H1 (cell line): Measurements from ENCODE around the gene PHF13. TPM values are rescaled to one million over a fixed set of nuclear protein-coding genes. Genes with fewer than 3 reads are reported as not detected.

Experiments
- CHD1 ChIP-seq: IDR thresholded peaks from 2 replicates; pipeline ENCODE4 v1.6.1; 2012; ENCODE audit warnings: low read depth, low read length, improper control_type of control experiment
- CTBP2 ChIP-seq: IDR thresholded peaks from 2 replicates; pipeline ENCODE4 v1.7.0; 2011; ENCODE audit warnings: borderline replicate concordance, mild to moderate bottlenecking, moderate library complexity, mixed read lengths, low read length; ENCODE audit not compliant: insufficient read depth, insufficient read length
- NRF1 ChIP-seq: IDR thresholded peaks from 2 replicates; pipeline ENCODE4 v1.6.1; 2011; ENCODE audit warnings: mild to moderate bottlenecking, low read depth, low read length, improper control_type of control experiment
- POLR2AphosphoS5 ChIP-seq: IDR thresholded peaks from 2 replicates; pipeline ENCODE4 v1.6.1; 2011; ENCODE audit warnings: low read depth, low read length
- POU5F1 ChIP-seq: IDR thresholded peaks from 2 replicates; pipeline ENCODE4 v1.6.1; 2011; ENCODE audit warnings: low read depth, mild to moderate bottlenecking, low read length, moderate library complexity
- RBBP5 ChIP-seq: IDR thresholded peaks from 2 replicates; pipeline ENCODE4 v1.7.1; 2012; ENCODE audit warnings: low read depth, mild to moderate bottlenecking, inconsistent platforms, low read length, moderate library complexity, borderline replicate concordance
- TEAD4 ChIP-seq: IDR thresholded peaks from 2 replicates; pipeline ENCODE4 v1.6.1; 2012; ENCODE audit warnings: low read depth, low read length, inconsistent platforms, mixed read lengths
- polyA plus RNA-seq, 7 experiments: library from polyadenylated mRNA; depleted of rRNA in 3 of 7; stranded (reverse) in 5 of 7; unstranded in 2 of 7; fragments of >200 nt in 5 of 7; fragments of 200-250 nt in 2 of 7; gene quantifications; 1 replicate in 5 of 7; 2 replicates in 1 of 7; 4 replicates in 1 of 7; pipeline versions ENCODE4 v1.2.1 to v1.2.3, GENCODE V29; 2011 to 2013; ENCODE audit warnings: missing spikeins in 2 of 7, mixed read lengths in 2 of 7
- total RNA-seq: library from RNA; stranded (reverse); fragmentation: NEBNext Ultra II Directional; extraction: Animal tissue kit (Norgen Biotek cat#: 25700); gene quantifications from 2 replicates; pipeline ENCODE4 v1.2.1, GENCODE V29; 2021

Gene PHF13
- total and polyA plus RNA-seq, 2 of the 8 experiments (the other 6 are each of a cell fraction or from before 2014, with no cell fraction given) = 11.7 to 39.6 TPM

DNA sequence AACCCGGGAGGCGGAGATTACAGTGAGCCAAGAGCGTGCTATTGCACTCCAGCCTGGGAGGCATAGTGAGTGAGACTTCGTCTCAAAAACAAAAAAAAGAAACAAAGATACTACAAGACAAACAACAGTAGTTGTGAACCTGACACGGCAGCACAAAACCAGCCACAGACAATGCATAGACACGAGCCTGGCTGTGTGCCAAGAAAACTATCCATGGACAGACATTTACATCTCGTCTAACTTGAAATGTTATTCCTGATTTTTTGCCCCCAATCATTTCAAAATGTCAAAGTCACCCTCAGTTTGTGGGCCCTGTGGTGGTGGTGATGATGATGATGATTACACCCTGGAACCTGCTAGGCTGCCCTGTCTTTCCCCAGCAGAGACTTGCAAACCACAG, 17.2 kb upstream of the PHF13 start (continued):
- TF ChIP-seq TEAD4 (no peak), CTBP2 (no peak), POLR2AphosphoS5 (no peak), RBBP5 (no peak), CHD1 (no peak), NRF1 (no peak), POU5F1 (no peak)
